HTERT RPE-1 (cell line): ENCODE results near the gene YIPF2.
"Not testable (repeated sequence)": the region's sequence is repeated elsewhere in the genome, so short reads cannot be mapped to it uniquely, and the experiment has no call there.

Experiments used
- in situ Hi-C: fragments of 300-500 bp; cut with MboI; formaldehyde crosslinking; loops from 4 replicates; pipeline ENCODE4 v1.14.3; 2020; ENCODE audit warnings: low sequenced_read_pairs

Gene YIPF2

DNA sequence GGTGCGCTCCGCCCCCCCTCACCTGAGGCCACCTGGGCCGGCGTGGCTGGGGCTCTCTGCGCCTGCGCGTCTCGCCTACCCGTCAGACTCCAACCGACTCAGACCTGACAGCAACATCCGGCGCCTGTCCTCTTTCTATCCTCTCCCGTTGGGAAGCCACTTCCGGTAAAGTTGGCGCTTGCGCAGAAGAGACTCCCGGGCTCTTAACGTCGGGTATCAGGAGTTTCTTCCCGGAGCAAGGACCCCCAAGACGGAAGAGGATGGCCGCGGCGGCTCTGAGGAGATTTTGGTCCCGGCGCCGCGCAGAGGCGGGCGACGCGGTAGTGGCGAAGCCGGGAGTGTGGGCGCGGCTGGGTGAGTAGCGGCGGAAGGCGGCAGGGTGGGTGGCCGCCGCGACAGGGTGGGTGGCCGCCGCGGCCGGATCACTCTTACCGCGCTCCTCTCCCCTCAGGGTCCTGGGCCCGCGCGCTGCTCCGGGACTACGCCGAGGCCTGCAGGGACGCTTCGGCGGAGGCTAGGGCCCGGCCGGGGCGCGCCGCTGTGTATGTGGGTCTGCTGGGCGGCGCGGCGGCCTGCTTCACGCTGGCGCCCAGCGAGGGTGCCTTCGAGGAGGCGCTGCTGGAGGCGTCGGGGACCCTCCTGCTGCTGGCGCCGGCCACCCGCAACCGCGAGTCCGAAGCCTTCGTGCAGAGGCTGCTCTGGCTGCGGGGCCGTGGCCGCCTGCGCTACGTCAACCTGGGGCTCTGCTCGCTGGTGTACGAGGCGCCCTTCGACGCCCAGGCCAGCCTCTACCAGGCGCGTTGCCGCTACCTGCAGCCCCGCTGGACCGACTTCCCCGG is at the start of gene YIPF2, which contains the start of gene TIMM29:
YIPF2 (minus strand) TSS at position 77 of the 839 bp plus-strand sequence. CDS start 229 bp downstream, outside the sequence.
TIMM29 (plus strand) TSS at position 249 of the 839 bp plus-strand sequence; CDS start at position 261, 12 bp downstream.
- in situ Hi-C loops: no loop called here

DNA sequence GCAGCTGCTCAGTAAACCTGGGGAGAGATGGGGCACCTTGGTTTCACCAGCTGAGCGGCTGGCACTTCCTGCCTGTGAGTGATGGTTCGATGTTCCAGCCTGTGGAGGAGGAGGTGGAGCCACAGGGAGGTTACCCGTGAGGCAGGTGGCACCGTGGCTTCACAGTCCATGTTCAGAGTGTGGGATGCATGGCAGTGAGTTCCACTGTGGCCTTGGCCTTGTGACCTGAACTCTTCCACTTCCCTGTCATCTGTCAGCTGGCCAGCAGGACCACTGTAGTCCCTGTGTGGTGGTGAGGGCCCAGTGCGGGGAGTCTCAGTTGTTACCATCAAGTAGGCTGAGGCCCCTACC is 49.3 kb upstream of the YIPF2 start:
- in situ Hi-C loops: no loop called here

DNA sequence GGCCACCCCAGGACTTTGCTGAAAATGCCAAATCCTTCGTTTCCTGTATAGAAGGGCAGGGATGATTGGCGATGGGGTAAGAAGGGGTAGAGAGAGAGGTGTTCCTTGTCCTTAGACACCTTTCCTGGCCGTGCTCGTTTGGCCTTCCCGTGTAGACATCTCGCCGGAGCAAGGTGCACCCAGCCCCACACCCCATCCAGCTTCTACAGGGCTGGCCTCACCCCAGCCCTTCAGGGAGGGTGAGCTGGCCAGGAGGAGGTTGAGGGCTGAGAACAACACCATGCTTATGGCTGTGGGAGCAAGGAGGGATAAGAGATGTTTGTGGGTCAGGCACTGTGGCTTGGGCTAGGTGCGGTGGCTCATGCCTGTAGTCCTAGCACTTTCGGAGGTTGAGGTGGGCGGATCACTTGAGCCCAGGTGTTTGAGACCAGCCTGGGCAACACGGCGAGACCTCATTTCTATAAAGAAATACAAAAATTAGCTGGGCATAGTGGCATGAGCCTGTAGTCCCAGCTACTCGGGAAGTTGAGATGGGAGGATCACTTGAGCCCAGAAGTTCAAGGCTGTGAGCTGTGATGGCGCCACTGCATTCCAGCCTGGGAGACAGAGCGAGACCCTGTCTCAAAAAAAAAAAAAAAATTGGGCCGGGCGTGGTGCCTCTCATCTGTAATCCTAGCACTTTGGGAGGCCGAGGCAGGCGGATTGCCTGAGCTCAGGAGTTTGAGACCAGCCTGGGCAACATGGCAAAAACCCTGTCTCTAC is 47.9 kb upstream of the YIPF2 start:
- in situ Hi-C loops: no loop called here

DNA sequence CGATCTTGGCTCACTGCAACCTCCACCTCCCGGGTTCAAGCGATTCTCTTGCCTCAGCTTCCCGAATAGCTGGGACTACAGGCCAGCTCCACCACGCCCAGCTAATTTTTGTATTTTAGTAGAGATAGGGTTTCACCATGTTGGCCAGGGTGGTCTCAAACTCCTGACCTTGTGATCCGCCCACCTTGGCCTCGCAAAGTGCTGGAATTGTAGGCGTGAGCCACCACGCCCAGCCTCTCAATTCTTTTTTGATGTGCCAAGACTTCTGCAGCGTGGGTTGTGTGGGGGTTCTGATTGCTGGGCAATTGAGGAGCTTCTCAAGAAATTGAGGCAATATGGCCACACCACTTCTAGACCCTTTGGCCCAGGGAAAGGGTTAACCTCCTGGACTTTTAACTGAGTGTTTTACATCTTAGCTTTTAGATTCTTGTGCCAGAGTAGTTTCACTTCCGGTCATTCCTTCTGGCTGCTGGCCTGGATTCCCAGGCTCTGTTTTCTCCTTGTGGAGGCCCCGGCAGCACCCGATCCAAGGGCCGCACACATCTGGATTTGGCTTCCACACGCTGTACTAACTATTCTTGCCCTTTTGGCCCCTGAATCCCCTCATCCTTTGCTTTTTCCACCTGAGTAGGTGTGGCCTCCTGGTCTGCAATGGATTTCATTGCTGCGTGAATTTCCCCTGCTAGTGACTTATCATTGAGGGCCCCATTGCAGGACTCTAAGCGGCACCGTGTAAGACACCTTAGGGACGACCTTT is 47.1 kb upstream of the YIPF2 start:
- in situ Hi-C loops: no loop called here

DNA sequence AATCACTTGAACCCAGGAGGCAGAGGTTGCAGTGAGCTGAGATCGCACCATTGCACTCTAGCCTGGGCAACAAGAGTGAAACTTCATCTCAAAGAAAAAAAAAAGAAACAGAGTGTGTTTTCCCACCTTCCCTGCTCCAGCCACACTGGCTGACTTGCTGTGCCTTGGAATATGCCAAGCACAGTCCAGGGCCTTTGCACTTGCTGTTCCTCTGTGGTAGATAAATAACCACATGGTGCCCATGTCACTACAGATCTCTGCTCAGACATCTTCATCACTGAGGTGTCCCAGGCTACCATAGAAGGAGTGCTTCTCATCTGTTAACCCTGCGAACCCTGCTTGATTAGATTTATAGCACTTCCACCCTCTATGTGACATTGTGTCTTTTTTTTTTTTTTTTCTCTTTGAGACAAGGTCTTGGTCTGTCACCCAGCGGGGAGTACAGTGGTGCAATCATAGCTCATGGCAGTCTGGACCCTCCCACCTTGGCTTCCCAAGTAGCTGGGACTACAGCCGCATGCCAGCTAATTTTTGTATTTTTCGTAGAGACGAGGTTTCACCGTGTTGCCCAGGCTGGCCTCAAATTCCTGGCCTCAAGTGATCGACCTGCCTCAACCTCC is 42.8 kb upstream of the YIPF2 start:
- in situ Hi-C loops: no loop called here

DNA sequence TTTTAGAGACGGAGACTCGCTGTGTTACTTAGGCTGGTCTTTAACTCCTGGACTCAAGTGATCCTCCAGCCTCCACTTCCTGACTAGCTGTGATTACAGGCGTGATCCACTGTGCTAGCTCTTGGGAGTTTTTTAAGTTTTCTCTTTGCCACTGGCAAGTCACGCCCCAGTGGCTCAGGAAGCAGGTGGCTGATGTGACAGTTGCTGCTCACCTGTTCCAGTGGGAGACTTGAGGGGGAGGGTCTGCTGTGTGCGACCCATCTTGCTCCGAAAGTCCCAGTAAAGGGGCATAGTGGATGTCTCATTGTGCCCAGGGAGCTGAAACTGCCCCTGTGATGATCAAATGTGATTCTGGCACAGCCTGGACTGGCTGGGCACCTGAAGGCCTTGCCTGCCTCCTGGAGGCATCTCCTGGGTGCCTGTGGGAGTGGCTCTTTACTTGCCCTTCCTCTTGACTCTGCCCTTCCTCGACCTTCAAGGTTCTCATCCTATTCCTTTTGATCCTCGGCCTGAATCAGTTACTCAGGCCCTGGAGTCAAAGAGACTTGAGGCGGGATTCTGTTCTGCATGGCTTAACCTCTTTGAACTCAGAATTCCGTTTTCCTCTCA is 40.2 kb upstream of the YIPF2 start:
- in situ Hi-C loops: no loop called here

DNA sequence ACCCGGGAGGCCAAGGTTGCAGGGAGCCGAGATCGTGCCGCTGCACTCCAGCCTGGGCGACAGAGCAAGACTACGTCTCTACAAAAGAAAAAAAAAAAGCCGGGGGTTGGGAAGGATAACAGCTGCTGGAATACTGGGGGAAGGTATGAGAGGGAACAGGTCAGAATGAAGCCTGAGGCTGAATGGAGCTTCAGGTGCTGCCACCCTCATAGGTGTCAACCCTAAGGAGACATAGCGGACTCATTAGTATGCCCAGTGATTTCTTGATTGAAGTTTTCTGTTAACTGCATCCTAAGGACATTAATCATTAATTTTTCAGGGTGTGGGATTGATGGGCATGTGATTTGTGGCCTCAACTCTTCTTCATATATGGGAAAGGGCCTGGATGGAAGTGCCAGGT is 38.4 kb upstream of the YIPF2 start:
- in situ Hi-C loops: no loop called here

DNA sequence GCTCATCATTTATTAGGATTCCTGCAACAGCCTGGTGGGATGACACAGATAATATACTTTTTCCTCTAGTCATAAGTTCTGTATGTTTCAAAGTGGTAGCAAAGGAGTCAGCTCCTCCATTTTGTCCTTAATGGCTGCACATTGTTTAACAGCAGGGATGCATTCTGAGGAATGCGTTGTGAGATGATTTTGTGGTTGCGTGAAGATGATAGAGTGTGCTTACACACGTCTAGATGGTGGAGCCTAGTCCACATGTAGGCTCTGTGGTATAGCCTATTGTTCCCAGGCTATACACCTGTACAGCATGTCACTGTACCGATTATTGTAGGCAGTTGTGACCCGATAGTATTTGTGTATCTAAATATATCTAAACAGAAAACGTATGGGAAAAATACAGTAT is 37.0 kb upstream of the YIPF2 start:
- in situ Hi-C loops: no loop called here

DNA sequence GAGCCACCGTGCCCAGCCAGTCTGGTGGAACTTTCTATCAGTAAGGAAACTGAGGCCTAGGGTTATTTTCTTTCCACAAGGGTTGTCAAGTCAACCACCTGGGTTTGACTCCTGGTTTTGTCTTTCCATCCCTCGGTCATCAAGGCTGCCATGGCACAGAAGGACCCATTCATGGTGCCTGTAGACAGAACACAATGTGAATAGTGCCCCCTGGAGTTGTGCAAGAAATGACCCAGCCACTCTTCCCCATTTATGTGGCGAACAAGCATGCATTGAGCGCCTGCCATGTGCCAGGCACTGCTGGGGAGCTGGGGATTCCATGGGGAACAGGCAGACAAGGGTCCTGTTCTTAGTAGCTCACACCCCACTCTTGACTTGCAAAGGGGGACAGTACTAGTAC is 36.5 kb upstream of the YIPF2 start:
- in situ Hi-C loops: no loop called here

DNA sequence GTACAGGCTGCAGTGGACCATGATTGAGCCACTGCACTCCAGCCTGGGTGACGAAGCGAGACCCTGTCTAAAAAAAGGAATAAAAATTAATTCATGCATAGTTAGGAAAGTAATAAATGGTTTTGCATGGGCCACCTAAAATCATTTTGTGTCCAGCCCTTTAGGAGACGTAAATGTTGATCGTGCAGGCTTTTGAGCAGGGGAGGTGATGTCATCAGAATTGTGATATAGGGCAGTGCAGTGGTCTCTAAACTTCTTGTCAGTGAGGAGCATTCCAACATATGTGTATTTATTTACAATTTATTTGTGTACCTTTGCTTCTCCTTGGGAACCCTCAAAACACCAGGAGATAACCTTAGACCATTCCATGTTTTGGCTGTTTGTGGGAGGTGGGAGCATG is 35.4 kb upstream of the YIPF2 start:
- in situ Hi-C loops: no loop called here

DNA sequence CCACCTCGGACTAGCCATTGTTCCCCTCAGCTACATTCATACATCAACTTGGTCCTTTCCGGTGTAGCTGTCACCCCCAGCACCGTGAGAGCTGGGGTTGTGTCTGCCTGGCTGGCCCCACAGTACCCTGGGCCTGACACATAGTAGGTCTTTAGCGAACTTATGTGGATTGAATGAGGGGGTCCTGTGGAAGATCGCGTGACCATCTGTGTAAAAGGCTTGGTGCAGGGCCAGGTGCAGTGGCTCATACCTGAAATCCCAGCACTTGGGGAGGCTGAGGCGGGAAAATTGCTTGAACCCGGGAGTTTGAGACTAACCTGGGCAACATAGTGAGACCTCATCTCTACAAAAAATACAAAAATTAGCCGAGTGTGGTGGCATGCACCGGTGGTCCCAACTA is 34.4 kb upstream of the YIPF2 start:
- in situ Hi-C loops: no loop called here

DNA sequence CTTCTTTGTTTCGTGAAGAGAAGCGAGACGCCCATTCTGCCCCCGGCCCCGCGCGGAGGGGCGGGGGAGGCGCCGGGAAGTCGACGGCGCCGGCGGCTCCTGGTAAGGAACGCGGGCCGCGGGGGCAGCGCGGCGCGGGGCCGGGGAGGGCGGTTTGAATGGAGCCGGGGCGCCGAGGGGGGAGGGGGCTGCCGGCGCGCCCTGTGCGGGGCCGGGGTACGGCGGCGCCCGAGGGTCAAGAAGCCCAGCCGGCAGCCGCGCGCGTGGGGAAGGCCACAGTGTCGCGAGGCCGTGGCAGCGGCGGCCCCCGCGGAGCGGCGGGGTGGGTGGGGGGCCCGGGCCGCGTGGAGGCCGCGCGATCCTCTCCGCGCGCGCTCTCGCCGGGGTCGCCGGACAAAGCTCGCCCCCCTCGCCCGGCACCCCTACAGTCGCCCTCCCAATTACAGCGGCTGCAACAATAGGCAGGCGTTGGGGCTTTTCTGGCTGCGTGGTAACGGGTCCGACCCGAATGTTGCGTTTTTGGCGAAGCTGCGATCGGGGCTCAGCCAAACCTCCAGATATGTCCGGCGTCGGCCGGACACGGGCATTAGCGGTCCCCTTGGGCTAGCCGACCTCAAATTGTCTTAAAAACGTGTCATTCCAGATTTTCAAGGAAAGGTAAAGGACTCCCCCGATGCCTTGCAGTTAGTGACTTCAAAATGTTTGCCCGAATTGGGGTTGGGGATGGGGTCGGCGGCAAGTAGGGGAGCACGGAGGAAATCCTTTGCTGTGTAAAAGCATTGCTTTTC is 32.8 kb upstream of the YIPF2 start:
- in situ Hi-C loops: no loop called here

DNA sequence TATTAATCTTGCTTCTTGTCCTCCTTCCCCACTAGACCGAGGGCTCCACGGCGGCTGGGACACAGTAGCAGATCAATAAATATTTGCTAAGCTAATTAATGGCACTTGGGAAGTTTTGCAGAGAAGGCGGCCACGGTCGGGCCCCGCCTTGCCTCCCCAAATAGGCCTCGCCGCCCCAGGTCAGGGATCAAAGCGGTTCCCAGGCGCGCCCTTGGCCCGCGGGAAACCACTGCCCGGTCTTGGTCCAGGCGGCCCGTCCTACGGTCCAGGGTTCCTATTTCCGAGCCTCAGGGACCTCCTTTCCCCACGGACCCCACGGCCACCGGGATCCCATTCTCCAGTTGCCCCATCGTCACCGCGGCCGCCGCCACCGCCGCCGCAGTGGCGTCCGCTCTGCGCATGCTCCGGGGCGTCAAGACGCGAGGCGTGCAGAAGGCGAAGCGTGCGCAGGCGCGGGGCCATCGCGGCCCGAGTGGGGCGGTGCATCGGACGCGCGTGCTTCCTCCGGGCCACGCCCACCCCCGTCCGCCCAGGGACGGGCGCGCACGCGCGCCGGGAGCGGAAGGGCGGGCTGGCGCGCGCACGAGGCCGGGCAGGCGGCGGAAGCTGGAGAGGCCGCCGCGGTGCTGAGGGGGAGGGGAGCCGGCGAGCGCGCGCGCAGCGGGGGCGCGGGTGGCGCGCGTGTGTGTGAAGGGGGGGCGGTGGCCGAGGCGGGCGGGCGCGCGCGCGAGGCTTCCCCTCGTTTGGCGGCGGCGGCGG is 32.1 kb upstream of the YIPF2 start, which contains the start of gene SMARCA4:
SMARCA4 (plus strand) TSS at position 717 of the 759 bp plus-strand sequence. CDS start 23,122 bp downstream, outside the sequence.
- in situ Hi-C loops: no loop called here

DNA sequence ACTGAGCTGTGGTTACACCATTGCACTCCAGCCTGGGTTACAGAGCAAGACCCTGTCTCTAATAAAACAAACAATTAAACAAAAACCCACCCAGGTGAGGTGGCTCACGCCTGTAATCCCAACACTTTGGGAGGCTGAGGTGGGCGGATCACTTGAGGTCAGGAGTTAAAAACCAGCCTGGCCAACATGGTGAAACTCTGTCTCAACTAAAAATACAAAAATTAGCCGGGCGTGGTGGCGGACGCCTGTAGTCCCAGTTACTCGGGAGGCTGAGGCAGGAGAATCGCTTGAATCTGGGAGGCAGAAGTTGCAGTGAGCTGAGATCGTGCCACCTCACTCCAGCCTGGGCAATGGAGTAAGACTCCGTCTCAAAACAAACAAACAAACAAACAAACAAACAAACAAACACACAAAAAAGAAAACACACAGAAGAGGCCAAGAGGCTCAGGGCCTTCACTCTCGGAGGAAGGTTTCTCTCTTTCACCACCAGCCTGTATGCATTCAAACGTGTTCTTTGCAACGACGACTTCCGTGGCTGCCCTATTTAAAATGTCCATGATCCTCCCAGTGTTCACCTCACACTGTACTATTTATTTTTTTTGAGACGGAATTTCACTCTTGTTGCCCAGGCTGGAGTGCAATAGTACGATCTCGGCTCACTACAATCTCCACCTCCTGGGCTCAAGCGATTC is 31.0 kb upstream of the YIPF2 start:
- in situ Hi-C loops: not testable (repeated sequence)

DNA sequence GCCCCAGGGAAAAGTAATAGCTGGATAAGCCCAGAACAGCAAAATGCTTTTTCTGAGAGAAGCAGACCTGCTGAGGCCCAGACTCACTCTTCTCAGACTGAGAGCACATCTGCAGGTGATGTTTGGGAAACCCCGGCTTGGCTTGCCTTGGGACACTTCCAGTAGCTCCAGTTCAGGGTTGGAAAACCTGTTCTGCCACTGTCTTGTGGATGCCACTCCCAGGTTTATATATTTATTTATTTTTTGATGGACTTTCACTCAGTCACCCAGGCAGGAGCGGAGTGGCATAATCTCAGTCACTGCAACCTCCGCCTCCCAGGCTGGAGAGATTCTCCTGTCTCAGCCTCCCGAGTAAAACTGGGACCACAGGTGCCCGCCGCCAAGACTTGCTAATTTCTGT is 24.4 kb upstream of the YIPF2 start:
- in situ Hi-C loops: no loop called here

DNA sequence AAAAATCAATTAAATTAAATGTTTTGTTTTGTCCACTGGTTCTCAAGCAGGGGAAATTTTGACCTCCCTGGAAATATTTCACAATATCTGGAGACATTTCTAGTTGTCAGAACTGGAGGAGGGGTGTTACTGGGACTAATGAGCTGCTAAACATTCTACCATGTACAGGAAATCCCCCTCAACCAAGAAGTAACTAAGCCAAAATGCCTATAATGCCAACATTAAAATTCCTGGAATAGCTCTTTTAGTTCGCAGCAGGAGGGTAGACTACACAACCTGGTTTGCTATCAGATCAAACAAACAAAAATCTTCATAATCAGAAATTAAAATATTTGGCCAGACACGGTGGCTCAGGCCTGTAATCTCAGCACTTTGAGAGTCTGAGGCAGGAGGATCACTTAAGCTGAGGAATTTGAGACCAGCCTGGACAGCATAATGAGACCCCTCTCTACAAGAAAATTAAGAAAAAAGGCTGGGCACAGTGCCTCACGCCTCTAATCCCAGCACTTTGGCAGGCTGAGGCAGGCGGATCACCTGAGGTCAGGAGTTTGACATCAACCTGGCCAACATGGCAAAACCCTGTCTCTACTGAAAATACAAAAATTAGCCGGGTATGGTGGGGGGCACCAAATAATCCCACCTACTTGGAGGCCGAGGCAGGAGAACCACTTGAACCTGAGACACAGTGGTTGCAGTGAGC is 18.7 kb upstream of the YIPF2 start:
- in situ Hi-C loops: no loop called here

DNA sequence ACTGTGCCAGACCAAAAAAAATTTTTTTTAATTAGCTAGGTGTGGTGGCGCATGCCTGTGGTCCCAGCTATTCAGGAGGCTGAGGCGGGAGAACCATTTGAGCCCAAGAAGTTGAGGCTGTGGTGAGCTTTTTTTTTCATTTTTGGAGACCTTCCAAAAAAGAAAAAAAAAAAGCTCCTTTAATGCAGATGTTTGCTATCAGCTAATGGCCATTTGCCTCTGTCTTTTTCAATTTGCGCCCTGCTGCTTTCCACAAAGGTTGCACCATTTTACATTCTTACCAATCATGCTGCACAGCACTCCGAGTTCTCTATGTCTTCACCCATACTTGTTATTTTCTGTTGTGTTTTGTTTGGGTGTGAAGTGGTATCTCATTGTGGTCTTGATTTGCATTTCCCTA is 16.8 kb upstream of the YIPF2 start:
- in situ Hi-C loops: no loop called here

DNA sequence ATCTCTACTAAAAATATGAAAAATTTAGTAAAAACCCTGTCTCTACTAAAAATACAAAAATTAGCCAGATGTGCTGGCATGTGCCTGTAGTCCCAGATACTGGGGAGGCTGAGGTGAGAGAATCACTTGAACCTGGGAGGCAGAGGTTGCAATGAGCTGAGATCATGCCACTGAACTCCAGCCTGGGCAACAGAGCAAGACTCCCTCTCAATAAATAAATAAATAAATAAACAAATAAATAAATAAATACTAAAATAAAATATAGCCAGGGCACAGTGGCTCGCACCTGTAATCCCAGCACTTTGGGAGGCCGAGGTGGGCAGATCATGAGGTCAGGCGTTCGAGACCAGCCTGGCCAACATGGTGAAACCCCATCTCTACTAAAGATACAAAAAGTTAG is 15.0 kb upstream of the YIPF2 start:
- in situ Hi-C loops: not testable (repeated sequence)
